Activated CD4-positive, alpha-beta T cell treated with anti-CD3 and anti-CD28 coated beads for 24 hours (primary cell): ENCODE measurements around the gene PIBF1.

Experiments used
- DNase-seq, 2 donors: peaks; one replicate each; pipeline ENCODE4 v3.0.0-alpha.2; 2020; ENCODE audit warnings: low read depth in 2 of 2

Gene PIBF1

DNA sequence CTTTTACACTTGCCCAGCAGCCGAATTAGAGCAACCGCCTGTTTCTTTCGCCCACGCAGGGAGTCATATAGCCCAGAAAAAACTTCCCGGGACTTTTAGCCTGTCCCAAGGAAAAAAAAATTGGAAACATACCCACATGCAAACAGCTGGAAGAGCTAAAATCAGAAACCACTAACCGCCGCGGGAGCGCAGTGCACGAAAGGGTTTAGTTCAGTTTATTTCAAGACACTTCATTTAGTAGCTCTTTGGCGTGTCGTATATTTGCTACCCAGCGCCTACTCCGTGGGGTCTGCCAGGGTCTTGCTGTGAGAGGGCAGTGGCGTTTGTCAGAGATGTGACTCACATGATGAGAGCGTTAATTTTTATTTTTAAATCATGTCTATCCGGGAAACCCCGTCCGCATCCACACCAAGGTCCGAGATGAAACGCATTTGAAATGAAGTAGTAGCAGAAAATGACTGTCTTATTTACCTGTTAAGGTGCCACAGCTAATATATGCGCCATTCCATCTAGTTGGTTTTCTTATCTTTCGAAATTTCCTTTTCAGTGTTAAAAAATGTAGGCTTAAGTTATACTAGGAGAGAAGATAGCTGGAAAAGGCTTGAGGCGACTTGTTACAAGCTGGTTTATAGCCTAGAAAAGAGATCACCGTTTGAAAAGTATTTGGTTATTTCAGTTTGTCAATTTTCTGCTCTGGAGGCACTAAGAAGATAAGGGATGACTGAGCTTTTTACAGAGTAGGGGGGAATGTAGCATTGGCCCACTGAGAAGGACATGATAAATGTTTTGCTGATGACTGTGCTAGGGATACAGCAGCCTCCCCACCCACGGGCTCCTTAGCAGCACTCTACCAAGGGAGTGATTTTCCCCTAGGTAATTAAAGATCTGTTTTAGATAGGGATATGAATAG, 278.6 kb downstream of the PIBF1 start:
- no peak for DNase-seq

DNA sequence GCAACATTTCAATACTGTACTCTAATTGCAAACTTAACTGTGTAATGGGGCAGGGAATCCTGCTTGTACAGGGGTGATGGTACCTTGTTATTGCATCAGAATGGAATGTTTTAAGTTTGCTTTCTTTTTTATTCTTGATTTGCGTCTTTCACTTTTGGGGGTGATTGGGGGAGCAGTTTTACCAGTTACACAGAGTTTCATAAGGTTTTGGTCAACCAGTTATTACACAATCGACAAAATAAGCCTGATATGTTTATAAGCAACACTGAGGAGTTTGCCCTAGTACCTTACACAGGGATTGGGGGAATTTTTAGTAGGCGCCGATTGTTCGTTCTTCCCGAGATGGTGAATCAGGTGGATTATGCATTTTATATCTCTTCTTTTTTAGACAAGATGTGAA, 279.5 kb downstream of the PIBF1 start:
- no peak for DNase-seq

DNA sequence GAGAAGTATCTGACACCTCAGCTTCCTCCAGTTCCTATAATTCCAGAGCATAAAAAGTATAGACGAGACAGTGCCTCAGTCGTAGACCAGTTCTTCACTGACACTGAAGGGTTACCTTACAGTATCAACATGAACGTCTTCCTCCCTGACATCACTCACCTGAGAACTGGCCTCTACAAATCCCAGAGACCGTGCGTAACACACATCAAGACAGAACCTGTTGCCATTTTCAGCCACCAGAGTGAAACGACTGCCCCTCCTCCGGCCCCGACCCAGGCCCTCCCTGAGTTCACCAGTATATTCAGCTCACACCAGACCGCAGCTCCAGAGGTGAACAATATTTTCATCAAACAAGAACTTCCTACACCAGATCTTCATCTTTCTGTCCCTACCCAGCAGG, 279.9 kb downstream of the PIBF1 start:
- no peak for DNase-seq

- no peak for DNase-seq
These were observed 280.5 kb downstream of the PIBF1 start for GRCh38 chr13:73062468-73062867.

- no peak for DNase-seq
These were observed 281.2 kb downstream of the PIBF1 start for GRCh38 chr13:73063166-73063565.

- DNase-seq, result no peak
These were observed 283.1 kb downstream of the PIBF1 start for GRCh38 chr13:73065036-73065435.

- DNase-seq, result no peak
These were observed 283.9 kb downstream of the PIBF1 start for GRCh38 chr13:73065665-73066340.
